Parathyroid adenoma (tissue), 2 donors: Measurements from ENCODE around the gene GPC5.

Experiments used
- H2AFZ ChIP-seq: fragments of 300-600 bp; sonication (generic); one replicate; pipeline ENCODE4 v1.7.0; 2017; ENCODE audit warnings: antibody characterized with exemption, mild to moderate bottlenecking
- H3K27ac ChIP-seq: fragments of 300-600 bp; sonication (generic); one replicate; pipeline ENCODE4 v1.7.0; 2017
- H3K27me3 ChIP-seq: fragments of 300-600 bp; sonication (generic); one replicate; pipeline ENCODE4 v1.7.0; 2017; ENCODE audit warnings: low read length; ENCODE audit not compliant: control insufficient read depth, insufficient read depth
- H3K36me3 ChIP-seq: fragments of 300-600 bp; sonication (generic); one replicate; pipeline ENCODE4 v1.7.0; 2017; ENCODE audit warnings: low read length; ENCODE audit not compliant: control insufficient read depth, insufficient read depth
- H3K4me1 ChIP-seq: fragments of 300-600 bp; sonication (generic); one replicate; pipeline ENCODE4 v1.7.0; 2017; ENCODE audit warnings: control low read depth
- H3K4me2 ChIP-seq: fragments of 300-600 bp; sonication (generic); one replicate; pipeline ENCODE4 v1.7.0; 2017; ENCODE audit warnings: low read length
- H3K4me3 ChIP-seq: fragments of 300-600 bp; sonication (generic); one replicate; pipeline ENCODE4 v1.7.0; 2017; ENCODE audit warnings: low read depth, low read length
- H3K79me2 ChIP-seq: fragments of 300-600 bp; sonication (generic); one replicate; pipeline ENCODE4 v1.7.0; 2017; ENCODE audit warnings: control low read depth
- H3K9ac ChIP-seq: fragments of 300-600 bp; sonication (generic); one replicate; pipeline ENCODE4 v1.7.0; 2017; ENCODE audit warnings: mild to moderate bottlenecking
- H3K9me3 ChIP-seq: fragments of 300-600 bp; sonication (generic); one replicate; pipeline ENCODE4 v1.7.0; 2017; ENCODE audit warnings: low read length; ENCODE audit not compliant: control insufficient read depth
- TF ChIP-seq, protein P1 (sequence below): fragments of 300-600 bp; sonication (generic); IDR thresholded peaks from one replicate; pipeline ENCODE4 v1.7.0; 2017; ENCODE audit warnings: antibody characterized with exemption, mild to moderate bottlenecking
- donor health status: primary hyperparathyroidism.

GPC5 gene

DNA sequence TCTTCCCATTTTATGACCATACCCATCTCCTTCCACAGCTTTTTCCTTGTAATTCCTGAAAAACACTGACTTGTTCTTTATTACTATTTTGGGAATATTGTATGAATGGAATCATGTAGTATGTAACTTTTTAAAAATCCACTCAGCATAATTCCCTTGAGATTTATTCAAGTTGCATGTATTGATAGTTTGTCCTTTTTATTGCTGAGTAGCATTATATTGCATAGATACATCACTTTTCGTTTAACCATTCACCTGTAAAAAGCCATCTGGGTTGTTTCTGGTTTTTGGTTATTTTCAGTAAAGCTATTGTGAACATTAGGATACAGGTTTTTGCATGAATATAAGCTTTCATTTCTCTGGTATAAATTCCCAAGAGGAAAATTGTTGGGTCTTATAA is 115.4 kb downstream of the GPC5 start:
- no peaks in the 10 kb centered on the region for H3K79me2 ChIP-seq
- H3K4me2 ChIP-seq = no peak overlapping the region
- no peaks in the 10 kb centered on the region for H3K9me3 ChIP-seq
- no peaks in the 10 kb centered on the region for H3K27me3 ChIP-seq
- H2AFZ ChIP-seq = no peak overlapping the region
- no peak overlapping the region for H3K9ac ChIP-seq
- H3K4me3 ChIP-seq = no peak overlapping the region
- no peak overlapping the region for H3K27ac ChIP-seq
- H3K4me1 ChIP-seq = no peaks in the 10 kb centered on the region
- TF ChIP-seq, protein P1, sequence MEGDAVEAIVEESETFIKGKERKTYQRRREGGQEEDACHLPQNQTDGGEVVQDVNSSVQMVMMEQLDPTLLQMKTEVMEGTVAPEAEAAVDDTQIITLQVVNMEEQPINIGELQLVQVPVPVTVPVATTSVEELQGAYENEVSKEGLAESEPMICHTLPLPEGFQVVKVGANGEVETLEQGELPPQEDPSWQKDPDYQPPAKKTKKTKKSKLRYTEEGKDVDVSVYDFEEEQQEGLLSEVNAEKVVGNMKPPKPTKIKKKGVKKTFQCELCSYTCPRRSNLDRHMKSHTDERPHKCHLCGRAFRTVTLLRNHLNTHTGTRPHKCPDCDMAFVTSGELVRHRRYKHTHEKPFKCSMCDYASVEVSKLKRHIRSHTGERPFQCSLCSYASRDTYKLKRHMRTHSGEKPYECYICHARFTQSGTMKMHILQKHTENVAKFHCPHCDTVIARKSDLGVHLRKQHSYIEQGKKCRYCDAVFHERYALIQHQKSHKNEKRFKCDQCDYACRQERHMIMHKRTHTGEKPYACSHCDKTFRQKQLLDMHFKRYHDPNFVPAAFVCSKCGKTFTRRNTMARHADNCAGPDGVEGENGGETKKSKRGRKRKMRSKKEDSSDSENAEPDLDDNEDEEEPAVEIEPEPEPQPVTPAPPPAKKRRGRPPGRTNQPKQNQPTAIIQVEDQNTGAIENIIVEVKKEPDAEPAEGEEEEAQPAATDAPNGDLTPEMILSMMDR = no peak
- H3K36me3 ChIP-seq = no peaks in the 10 kb centered on the region

DNA sequence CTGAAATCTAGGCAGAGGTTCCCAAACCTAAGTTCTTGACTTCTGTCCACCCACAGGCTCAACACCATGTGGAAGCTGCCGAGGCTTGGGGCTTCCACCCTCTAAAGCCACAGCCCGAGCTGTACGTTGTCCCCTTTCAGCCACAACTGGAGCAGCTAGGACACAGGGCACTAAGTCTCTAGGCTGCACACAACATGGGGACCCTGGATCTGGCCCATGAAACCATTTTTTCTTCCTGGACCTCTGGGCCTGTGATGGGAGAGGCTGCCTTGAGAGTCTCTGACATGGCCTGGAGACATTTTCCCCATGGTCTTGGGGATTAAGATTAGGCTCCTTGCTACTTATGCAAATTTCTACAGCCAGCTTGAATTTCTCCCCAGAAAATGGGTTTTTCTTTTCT is 118.4 kb downstream of the GPC5 start:
- no peak overlapping the region for H3K9ac ChIP-seq
- no peaks in the 10 kb centered on the region for H3K4me1 ChIP-seq
- H3K27me3 ChIP-seq = no peaks in the 10 kb centered on the region
- no peak overlapping the region for H3K4me3 ChIP-seq
- H3K9me3 ChIP-seq = no peaks in the 10 kb centered on the region
- no peaks in the 10 kb centered on the region for H3K79me2 ChIP-seq
- TF ChIP-seq, protein P1 = no peak
- H3K4me2 ChIP-seq = no peak overlapping the region
- no peak overlapping the region for H2AFZ ChIP-seq
- H3K36me3 ChIP-seq = no peaks in the 10 kb centered on the region
- no peak overlapping the region for H3K27ac ChIP-seq

DNA sequence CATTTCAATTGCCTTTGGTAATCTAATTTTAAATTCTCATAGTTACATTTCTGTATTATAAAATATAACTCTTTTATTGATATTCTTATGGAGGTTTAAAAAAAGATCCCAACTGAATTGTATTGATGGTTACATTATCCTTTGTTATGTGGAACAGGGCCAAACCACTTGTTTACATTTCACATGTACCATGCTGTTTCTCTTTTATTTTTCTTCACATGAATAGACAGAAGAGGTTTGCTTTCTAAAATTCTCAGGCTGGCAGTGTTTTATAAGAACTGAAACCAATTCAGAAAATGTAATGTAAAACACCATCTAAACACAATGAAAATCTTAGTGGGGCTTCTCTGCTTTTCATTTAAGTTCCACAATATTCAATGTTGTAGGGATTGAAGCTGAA is 122.5 kb downstream of the GPC5 start:
- Histone ChIP-seq H3K79me2 (no peaks in the 10 kb centered on the region), H3K36me3 (no peaks in the 10 kb centered on the region), H2AFZ (no peak overlapping the region), H3K9ac (no peak overlapping the region), H3K4me1 (no peaks in the 10 kb centered on the region), H3K9me3 (no peaks in the 10 kb centered on the region), H3K4me2 (no peak overlapping the region), H3K4me3 (no peak overlapping the region), H3K27me3 (no peaks in the 10 kb centered on the region), H3K27ac (no peak overlapping the region)
- TF ChIP-seq, protein P1 = no peak

DNA sequence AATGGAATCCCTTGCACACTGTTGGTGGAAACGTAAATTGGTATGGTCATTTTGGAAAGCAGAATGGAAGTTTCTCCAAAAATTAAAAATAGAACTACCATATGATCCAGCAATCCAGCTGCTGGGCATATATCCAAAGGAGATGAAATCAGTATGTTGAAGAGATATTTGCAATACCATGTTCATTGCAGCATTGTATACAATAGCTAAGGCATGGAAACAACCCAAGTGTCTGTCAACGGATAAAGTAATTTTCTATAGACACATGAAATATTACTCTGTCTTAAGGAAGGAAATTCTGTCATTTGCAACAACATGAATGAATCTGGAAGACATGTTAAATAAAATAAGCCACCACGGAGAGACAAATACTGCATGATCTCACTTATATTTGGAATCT is 124.7 kb downstream of the GPC5 start:
- no peaks in the 10 kb centered on the region for H3K4me1 ChIP-seq
- no peak overlapping the region for H3K27ac ChIP-seq
- H3K9me3 ChIP-seq = no peaks in the 10 kb centered on the region
- H3K9ac ChIP-seq = no peak overlapping the region
- H3K4me2 ChIP-seq = no peak overlapping the region
- no peaks in the 10 kb centered on the region for H3K36me3 ChIP-seq
- H3K4me3 ChIP-seq = no peak overlapping the region
- H2AFZ ChIP-seq = no peak overlapping the region
- TF ChIP-seq, protein P1 = no peak
- H3K79me2 ChIP-seq = no peaks in the 10 kb centered on the region
- no peaks in the 10 kb centered on the region for H3K27me3 ChIP-seq

DNA sequence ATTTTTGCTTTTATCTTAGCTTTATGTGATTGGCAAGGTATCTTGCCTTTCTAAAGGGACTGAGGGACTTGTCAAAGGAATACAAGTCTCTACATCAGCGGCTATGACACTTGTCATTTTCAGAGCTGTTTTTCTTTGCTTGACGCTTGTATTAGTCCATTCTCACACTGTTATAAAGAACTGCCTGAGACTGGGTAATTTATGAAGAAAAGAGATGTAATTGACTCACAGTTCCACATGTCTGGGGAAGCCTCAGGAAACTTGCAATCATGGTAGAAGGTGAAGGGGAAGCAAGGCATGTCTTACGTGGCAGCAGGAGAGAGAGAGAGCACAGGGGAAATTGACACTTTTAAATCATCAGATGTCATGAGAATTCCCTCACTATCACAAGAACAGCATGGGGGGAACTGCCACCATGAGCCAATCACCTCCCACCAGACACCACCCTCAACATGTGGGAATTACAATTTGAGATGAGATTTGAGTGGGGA is 128.2 kb downstream of the GPC5 start:
- Histone ChIP-seq H3K9me3 (no peaks in the 10 kb centered on the region), H3K27ac (no peak overlapping the region), H3K4me1 (no peaks in the 10 kb centered on the region), H2AFZ (no peak overlapping the region), H3K36me3 (no peaks in the 10 kb centered on the region), H3K79me2 (no peaks in the 10 kb centered on the region), H3K4me2 (no peak overlapping the region), H3K27me3 (no peaks in the 10 kb centered on the region), H3K9ac (no peak overlapping the region), H3K4me3 (no peak overlapping the region)
- TF ChIP-seq, protein P1 = no peak
